ENCODE measurements around the gene SSH3. TPM values are rescaled to one million over a fixed set of nuclear protein-coding genes. Genes with fewer than 3 reads are reported as not detected.

SSH3 gene
- total RNA-seq, 2 donors from 2014 or later: 19.2 to 32.3 TPM

- Mint-ChIP-seq H3K4me1 (ENCODE audit: low read depth in 2 of 2) (peaks cover 0 to 20% of the 10 kb centered on the region in 2 donors), H3K27me3 (no peaks in the 10 kb centered on the region), H3K4me3 (no peak overlapping the region), H3K27ac (no peak overlapping the region), H3K36me3 (peaks cover 15% of the 10 kb centered on the region), H3K9me3 (peaks cover under 1% of the 10 kb centered on the region)
- DNase-seq (ENCODE audit: low spot score) (no peak), ATAC-seq (no peak)
These were observed 1.9 kb upstream of the SSH3 start for GRCh38 chr11:67301313-67301921.

GRCh38 chr11:67301951-67302516 lies 1.3 kb upstream of the SSH3 start:
- H3K36me3 Mint-ChIP-seq: peaks cover 8% of the 10 kb centered on the region
- no peak for ATAC-seq
- no peaks in the 10 kb centered on the region for H3K27me3 Mint-ChIP-seq
- H3K4me1 Mint-ChIP-seq (ENCODE audit: low read depth in 2 of 2): peaks cover 0 to 15% of the 10 kb centered on the region in 2 donors
- no peak for DNase-seq (ENCODE audit: low spot score)
- H3K9me3 Mint-ChIP-seq: no peaks in the 10 kb centered on the region
- peak overlapping the region; percentile 54 for H3K4me3 Mint-ChIP-seq
- peak overlapping the region; percentile 43 to 80 for H3K27ac Mint-ChIP-seq

GRCh38 chr11:67302571-67303131 lies 679 bp upstream of the SSH3 start:
- Mint-ChIP-seq H3K27ac (peak overlapping the region; percentile 43 to 80), H3K4me3 (peak overlapping the region; percentile 54), H3K36me3 (peaks cover 6% of the 10 kb centered on the region), H3K27me3 (no peaks in the 10 kb centered on the region), H3K4me1 (ENCODE audit: low read depth in 2 of 2) (peaks cover 0 to 14% of the 10 kb centered on the region in 2 donors), H3K9me3 (no peaks in the 10 kb centered on the region)
- ATAC-seq (peak; percentile 73 to 80), DNase-seq (ENCODE audit: low spot score) (peak; percentile 79)

GRCh38 chr11:67303835-67304411 lies 593 bp downstream of the SSH3 start:
- Mint-ChIP-seq H3K36me3 (no peaks in the 10 kb centered on the region), H3K9me3 (no peaks in the 10 kb centered on the region), H3K27ac (no peak overlapping the region), H3K4me1 (ENCODE audit: low read depth in 2 of 2) (peaks cover 0 to 8% of the 10 kb centered on the region in 2 donors), H3K27me3 (no peaks in the 10 kb centered on the region), H3K4me3 (peak overlapping the region; percentile 54)
- DNase-seq (ENCODE audit: low spot score) (no peak), ATAC-seq (peak; percentile 1 to 46)

- H3K27me3 Mint-ChIP-seq: no peaks in the 10 kb centered on the region
- no peaks in the 10 kb centered on the region for H3K9me3 Mint-ChIP-seq
- H3K4me3 Mint-ChIP-seq: no peak overlapping the region
- no peak overlapping the region for H3K27ac Mint-ChIP-seq
- no peak for ATAC-seq
- DNase-seq (ENCODE audit: low spot score): no peak
- H3K36me3 Mint-ChIP-seq: no peaks in the 10 kb centered on the region
- peaks cover 0 to 8% of the 10 kb centered on the region in 2 donors for H3K4me1 Mint-ChIP-seq (ENCODE audit: low read depth in 2 of 2)
These were observed 1.3 kb downstream of the SSH3 start for GRCh38 chr11:67304511-67305113.

GRCh38 chr11:67306769-67307544 lies 3.6 kb downstream of the SSH3 start:
- Mint-ChIP-seq H3K27me3 (no peaks in the 10 kb centered on the region), H3K9me3 (no peaks in the 10 kb centered on the region), H3K4me3 (no peak overlapping the region), H3K27ac (no peak overlapping the region), H3K4me1 (ENCODE audit: low read depth in 2 of 2) (peaks cover 0 to 8% of the 10 kb centered on the region in 2 donors), H3K36me3 (no peaks in the 10 kb centered on the region)
- DNase-seq (ENCODE audit: low spot score) (no peak), ATAC-seq (no peak)

- Mint-ChIP-seq H3K27ac (no peak overlapping the region), H3K4me1 (ENCODE audit: low read depth in 2 of 2) (peaks cover 4 to 11% of the 10 kb centered on the region in 2 donors), H3K9me3 (no peaks in the 10 kb centered on the region), H3K36me3 (no peaks in the 10 kb centered on the region), H3K27me3 (no peaks in the 10 kb centered on the region), H3K4me3 (no peak overlapping the region)
- ATAC-seq: no peak
- no peak for DNase-seq (ENCODE audit: low spot score)
These were observed 4.2 kb downstream of the SSH3 start for GRCh38 chr11:67307545-67308001.

GRCh38 chr11:67308031-67308866 lies 4.9 kb downstream of the SSH3 start:
- H3K27me3 Mint-ChIP-seq: no peaks in the 10 kb centered on the region
- H3K9me3 Mint-ChIP-seq: no peaks in the 10 kb centered on the region

GRCh38 chr11:67309166-67309565 lies 5.8 kb downstream of the SSH3 start:
- ATAC-seq (no peak), DNase-seq (ENCODE audit: low spot score) (no peak)
- H3K9me3 Mint-ChIP-seq: no peaks in the 10 kb centered on the region
- no peak overlapping the region for H3K4me3 Mint-ChIP-seq
- H3K4me1 Mint-ChIP-seq (ENCODE audit: low read depth in 2 of 2): peaks cover 13 to 20% of the 10 kb centered on the region in 2 donors
- H3K27me3 Mint-ChIP-seq: no peaks in the 10 kb centered on the region
- no peak overlapping the region for H3K27ac Mint-ChIP-seq
- H3K36me3 Mint-ChIP-seq: no peaks in the 10 kb centered on the region

More at GRCh38 chr11:67308031-67308866, 4.9 kb downstream of the SSH3 start:
- no peak for DNase-seq (ENCODE audit: low spot score)
- H3K4me1 Mint-ChIP-seq (ENCODE audit: low read depth in 2 of 2): peaks cover 11 to 14% of the 10 kb centered on the region in 2 donors
- no peak overlapping the region for H3K4me3 Mint-ChIP-seq
- ATAC-seq: no peak
- no peak overlapping the region for H3K27ac Mint-ChIP-seq
- H3K36me3 Mint-ChIP-seq: no peaks in the 10 kb centered on the region

GRCh38 chr11:67309661-67310061 lies 6.3 kb downstream of the SSH3 start:
- no peak overlapping the region for H3K4me3 Mint-ChIP-seq
- H3K27me3 Mint-ChIP-seq: no peaks in the 10 kb centered on the region
- H3K27ac Mint-ChIP-seq: no peak overlapping the region
- ATAC-seq: no peak
- H3K36me3 Mint-ChIP-seq: no peaks in the 10 kb centered on the region
- no peak for DNase-seq (ENCODE audit: low spot score)
- peaks cover 16 to 20% of the 10 kb centered on the region in 2 donors for H3K4me1 Mint-ChIP-seq (ENCODE audit: low read depth in 2 of 2)
- no peaks in the 10 kb centered on the region for H3K9me3 Mint-ChIP-seq

- H3K9me3 Mint-ChIP-seq: no peaks in the 10 kb centered on the region
- no peaks in the 10 kb centered on the region for H3K36me3 Mint-ChIP-seq
- DNase-seq (ENCODE audit: low spot score) (no peak), ATAC-seq (no peak)
- H3K4me1 Mint-ChIP-seq (ENCODE audit: low read depth in 2 of 2): peaks cover 16 to 19% of the 10 kb centered on the region in 2 donors
- H3K27me3 Mint-ChIP-seq: no peaks in the 10 kb centered on the region
- H3K27ac Mint-ChIP-seq: no peak overlapping the region
- H3K4me3 Mint-ChIP-seq: no peak overlapping the region
These were observed 7.1 kb downstream of the SSH3 start for GRCh38 chr11:67310246-67311050.

GRCh38 chr11:67311051-67311555 lies 7.8 kb downstream of the SSH3 start:
- no peaks in the 10 kb centered on the region for H3K9me3 Mint-ChIP-seq
- ATAC-seq: no peak
- DNase-seq (ENCODE audit: low spot score): no peak
- peaks cover 16 to 17% of the 10 kb centered on the region in 2 donors for H3K4me1 Mint-ChIP-seq (ENCODE audit: low read depth in 2 of 2)
- H3K36me3 Mint-ChIP-seq: no peaks in the 10 kb centered on the region
- H3K27ac Mint-ChIP-seq: no peak overlapping the region
- no peaks in the 10 kb centered on the region for H3K27me3 Mint-ChIP-seq
- H3K4me3 Mint-ChIP-seq: no peak overlapping the region
